ENCODE measurements around the gene KPTN.

GRCh38 chr19:47433121-47433520 is 50.9 kb downstream of the KPTN start:
- TF ChIP-seq CTCF (IDR thresholded peaks at IDR 0.05; ENCODE audit: insufficient read depth, low read depth, low read length) (no peak), EZH2 (IDR thresholded peaks at IDR 0.05; ENCODE audit: insufficient read depth, low read length) (no peak)

Measured in astrocyte (in vitro differentiated cells and primary cell).